Measurements from ENCODE around the gene LEP. TPM values are rescaled to one million over a fixed set of nuclear protein-coding genes. Genes with fewer than 3 reads are reported as not detected.

LEP gene
- total and polyA plus RNA-seq, 4 donors, result 0.37 to 1.3 TPM; not detected in 2

- H3K4me3 ChIP-seq, result no peak overlapping the region
- DNase-seq (peak in 1 of 3 donors; percentile 31), ATAC-seq (ENCODE audit: insufficient read depth, low FRiP score) (no peak)
Observed at GRCh38 chr7:128299109-128299607, 58.1 kb downstream of the LEP start.

GRCh38 chr7:128302139-128302538 is 61.1 kb downstream of the LEP start:
- TF ChIP-seq CTCF (IDR thresholded peaks at IDR 0.05; ENCODE audit: control extremely low read depth, extremely low read depth), result no peak
- Histone ChIP-seq H3K4me3 (no peak overlapping the region), H3K27ac (ENCODE audit: low read depth in 1 of 2, low read length in 1 of 2) (no peak overlapping the region), H3K9ac (ENCODE audit: insufficient read depth in 1 of 2, low read length in 2 of 2) (no peak overlapping the region), H3K4me1 (ENCODE audit: control insufficient read depth in 5 of 5, insufficient read depth in 5 of 5, low read length in 5 of 5) (peaks cover 0 to 4% (median 0%) of the 10 kb centered on the region in 5 donors), H3K36me3 (ENCODE audit: control insufficient read depth in 4 of 4, insufficient read depth in 4 of 4, low read length in 4 of 4) (peaks cover 15 to 33% (median 19%) of the 10 kb centered on the region in 4 donors), H3K9me3 (ENCODE audit: control insufficient read depth in 4 of 4, insufficient read depth in 3 of 4, low read length in 3 of 4) (peaks cover 0 to under 1% (median 0%) of the 10 kb centered on the region in 4 donors), H3K27me3 (ENCODE audit: control insufficient read depth in 3 of 3, insufficient read depth in 3 of 3, low read length in 2 of 3) (no peaks in the 10 kb centered on the region)
- ATAC-seq (ENCODE audit: insufficient read depth, low FRiP score) (no peak), DNase-seq (no peak)
- WGBS, 2 donors, result 67 to 80% methylated on average over 10 of the region's 10 CpGs

More at GRCh38 chr7:128299109-128299607, 58.1 kb downstream of the LEP start:
- Histone ChIP-seq H3K9me3 (ENCODE audit: control insufficient read depth in 4 of 4, insufficient read depth in 3 of 4, low read length in 3 of 4) (no peaks in the 10 kb centered on the region), H3K27ac (ENCODE audit: low read depth in 1 of 2, low read length in 1 of 2) (no peak overlapping the region), H3K4me1 (ENCODE audit: control insufficient read depth in 5 of 5, insufficient read depth in 5 of 5, low read length in 5 of 5) (peaks cover 0 to 4% (median 0%) of the 10 kb centered on the region in 5 donors), H3K9ac (ENCODE audit: insufficient read depth in 1 of 2, low read length in 2 of 2) (no peak overlapping the region), H3K27me3 (ENCODE audit: control insufficient read depth in 3 of 3, insufficient read depth in 3 of 3, low read length in 2 of 3) (no peaks in the 10 kb centered on the region), H3K36me3 (ENCODE audit: control insufficient read depth in 4 of 4, insufficient read depth in 4 of 4, low read length in 4 of 4) (peaks cover 3 to 12% (median 6%) of the 10 kb centered on the region in 4 donors)
- 67 to 83% methylated on average over 7 of the region's 7 CpGs for WGBS, 2 donors
- TF ChIP-seq CTCF (IDR thresholded peaks at IDR 0.05; ENCODE audit: control extremely low read depth, extremely low read depth), result no peak

DNA sequence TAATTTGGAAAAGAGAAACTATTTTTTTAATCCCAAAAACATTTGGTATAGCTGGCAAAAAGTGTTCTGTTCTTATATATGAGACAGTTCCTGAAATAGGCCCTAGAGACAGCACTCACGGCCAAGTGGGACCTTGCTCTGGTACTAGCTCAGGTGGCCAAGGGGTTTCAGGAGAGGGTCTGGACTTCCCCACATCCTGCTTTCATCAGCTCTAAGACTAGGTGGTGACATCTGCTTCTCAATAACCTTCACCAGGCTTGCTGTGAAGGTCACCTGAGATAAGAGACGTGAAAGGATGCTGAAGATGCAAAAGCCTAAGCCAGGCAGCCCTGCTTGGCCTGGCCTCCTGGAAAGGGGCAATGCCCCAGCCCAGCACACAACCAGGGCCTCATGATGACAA is 62.1 kb downstream of the LEP start:
- no peak for TF ChIP-seq CTCF (IDR thresholded peaks at IDR 0.05; ENCODE audit: control extremely low read depth, extremely low read depth)
- 94% methylated on average over 2 of the region's 2 CpGs for WGBS, 2 donors
- Histone ChIP-seq H3K4me3 (no peak overlapping the region), H3K9me3 (ENCODE audit: control insufficient read depth in 4 of 4, insufficient read depth in 3 of 4, low read length in 3 of 4) (peaks cover 0 to 1% (median 0%) of the 10 kb centered on the region in 4 donors), H3K4me1 (ENCODE audit: control insufficient read depth in 5 of 5, insufficient read depth in 5 of 5, low read length in 5 of 5) (peaks cover 0 to 4% (median 0%) of the 10 kb centered on the region in 5 donors), H3K27ac (ENCODE audit: low read depth in 1 of 2, low read length in 1 of 2) (no peak overlapping the region), H3K9ac (ENCODE audit: insufficient read depth in 1 of 2, low read length in 2 of 2) (no peak overlapping the region), H3K27me3 (ENCODE audit: control insufficient read depth in 3 of 3, insufficient read depth in 3 of 3, low read length in 2 of 3) (no peaks in the 10 kb centered on the region), H3K36me3 (ENCODE audit: control insufficient read depth in 4 of 4, insufficient read depth in 4 of 4, low read length in 4 of 4) (peaks cover 17 to 37% (median 23%) of the 10 kb centered on the region in 4 donors)
- DNase-seq (no peak), ATAC-seq (ENCODE audit: insufficient read depth, low FRiP score) (no peak)

- peaks cover 0 to 1% (median 0%) of the 10 kb centered on the region in 4 donors for H3K9me3 ChIP-seq (ENCODE audit: control insufficient read depth in 4 of 4, insufficient read depth in 3 of 4, low read length in 3 of 4)
- WGBS, 2 donors, result 78 to 81% methylated on average over 5 of the region's 5 CpGs
Observed at GRCh38 chr7:128303643-128304042, 62.6 kb downstream of the LEP start.

More at GRCh38 chr7:128303643-128304042, 62.6 kb downstream of the LEP start:
- no peak for TF ChIP-seq CTCF (IDR thresholded peaks at IDR 0.05; ENCODE audit: control extremely low read depth, extremely low read depth)
- no peak overlapping the region for H3K4me3 ChIP-seq
- no peak overlapping the region for H3K27ac ChIP-seq (ENCODE audit: low read depth in 1 of 2, low read length in 1 of 2)
- H3K4me1 ChIP-seq (ENCODE audit: control insufficient read depth in 5 of 5, insufficient read depth in 5 of 5, low read length in 5 of 5), result peaks cover 0 to 4% (median 0%) of the 10 kb centered on the region in 5 donors
- peaks cover 20 to 40% (median 26%) of the 10 kb centered on the region in 4 donors for H3K36me3 ChIP-seq (ENCODE audit: control insufficient read depth in 4 of 4, insufficient read depth in 4 of 4, low read length in 4 of 4)
- no peak overlapping the region for H3K9ac ChIP-seq (ENCODE audit: insufficient read depth in 1 of 2, low read length in 2 of 2)
- DNase-seq (no peak), ATAC-seq (ENCODE audit: insufficient read depth, low FRiP score) (no peak)
- H3K27me3 ChIP-seq (ENCODE audit: control insufficient read depth in 3 of 3, insufficient read depth in 3 of 3, low read length in 2 of 3), result no peaks in the 10 kb centered on the region
